GM23248 (cell line): Measurements from ENCODE around the gene RPS3. TPM values are rescaled to one million over a fixed set of nuclear protein-coding genes. Genes with fewer than 3 reads are reported as not detected.

ENCODE experiments used
- DNase-seq: peaks from one replicate; pipeline ENCODE4 v3.0.0-alpha.2; 2015
- H2AFZ ChIP-seq: fragments of 200-600 bp; sonication (generic); 2 replicates; pipeline ENCODE4 v1.6.1; 2016; ENCODE audit warnings: antibody characterized with exemption
- H3F3A ChIP-seq: fragments of 200-600 bp; sonication (generic); 2 replicates; pipeline ENCODE4 v1.6.1; 2016; ENCODE audit warnings: mild to moderate bottlenecking, antibody characterized with exemption, mixed run types; ENCODE audit not compliant: insufficient read depth
- H3K27ac ChIP-seq: fragments of 200-600 bp; sonication (generic); 2 replicates; pipeline ENCODE4 v1.5.1; 2016; ENCODE audit warnings: mild to moderate bottlenecking
- H3K27me3 ChIP-seq: fragments of 200-600 bp; sonication (generic); replicated peaks from 2 replicates; pipeline ENCODE4 v1.6.1; 2016; ENCODE audit warnings: mild to moderate bottlenecking; ENCODE audit not compliant: insufficient read depth
- H3K36me3 ChIP-seq: fragments of 200-600 bp; sonication (generic); 2 replicates; pipeline ENCODE4 v1.6.1; 2016; ENCODE audit warnings: low read depth, mild to moderate bottlenecking
- H3K4me1 ChIP-seq: fragments of 200-600 bp; sonication (generic); 2 replicates; pipeline ENCODE4 v1.6.1; 2016; ENCODE audit warnings: mild to moderate bottlenecking; ENCODE audit not compliant: insufficient read depth
- H3K4me2 ChIP-seq: fragments of 200-600 bp; sonication (generic); one replicate; pipeline ENCODE4 v1.6.1; 2016; ENCODE audit warnings: mild to moderate bottlenecking; ENCODE audit not compliant: unreplicated experiment
- H3K4me3 ChIP-seq: fragments of 200-600 bp; sonication (generic); 2 replicates; pipeline ENCODE4 v1.5.1; 2016; ENCODE audit warnings: mild to moderate bottlenecking
- H3K79me2 ChIP-seq: fragments of 200-600 bp; sonication (generic); 2 replicates; pipeline ENCODE4 v1.6.1; 2016; ENCODE audit warnings: mild to moderate bottlenecking; ENCODE audit not compliant: insufficient read depth
- H3K9ac ChIP-seq: fragments of 200-600 bp; sonication (generic); 2 replicates; pipeline ENCODE4 v1.6.1; 2016; ENCODE audit warnings: mild to moderate bottlenecking
- H3K9me2 ChIP-seq: fragments of 200-600 bp; sonication (generic); 2 replicates; pipeline ENCODE4 v1.6.1; 2016; ENCODE audit warnings: mixed run types, mild to moderate bottlenecking, moderate library complexity; ENCODE audit not compliant: insufficient read depth
- H3K9me3 ChIP-seq: fragments of 200-600 bp; sonication (generic); one replicate; pipeline ENCODE4 v1.6.1; 2017; ENCODE audit warnings: low read depth
- H4K20me1 ChIP-seq: fragments of 200-600 bp; sonication (generic); 2 replicates; pipeline ENCODE4 v1.6.0; 2016; ENCODE audit not compliant: insufficient read depth
- EZH2 ChIP-seq: fragments of 200-600 bp; sonication (generic); IDR thresholded peaks from 2 replicates; pipeline ENCODE4 v1.6.1; 2018; ENCODE audit warnings: antibody characterized with exemption, mild to moderate bottlenecking; ENCODE audit not compliant: insufficient read depth, poor library complexity, severe bottlenecking
- EZH2phosphoT487 ChIP-seq: fragments of 200-600 bp; sonication (generic); IDR thresholded peaks from 2 replicates; pipeline ENCODE4 v1.6.1; 2018; ENCODE audit warnings: antibody characterized with exemption, moderate library complexity, mild to moderate bottlenecking, low read depth; ENCODE audit not compliant: insufficient read depth
- WGBS, 2 experiments: methylation state at CpG; one replicate each; pipeline ENCODE4 v1.1.6; 2015 to 2017; ENCODE audit warnings: low lambda C conversion rate in 2 of 2, low coverage in 1 of 2; ENCODE audit errors: missing lambda C conversion rate in 2 of 2; 5-methylcytosine and 5-hydroxymethylcytosine counted together
- in situ Hi-C: fragments of 300-500 bp; cut with MboI; formaldehyde crosslinking; loops from 2 replicates; pipeline ENCODE4 v1.15.0; 2020
- polyA plus RNA-seq: library from polyadenylated mRNA; unstranded; fragments of >200 nt; fragmentation: Nextera tagmentation; extraction: Ambion mirVana; gene quantifications from 2 replicates; pipeline ENCODE4 v1.2.1, GENCODE V29; 2016
- total RNA-seq: library from RNA; depleted of rRNA; stranded (reverse); fragments of >200 nt; shearing (Covaris generic); gene quantifications from 2 replicates; pipeline ENCODE4 v1.2.3, GENCODE V29; 2014

The RPS3 gene
- total and polyA plus RNA-seq, 2 experiments from 2014 or later = 896 to 1,048 TPM

DNA sequence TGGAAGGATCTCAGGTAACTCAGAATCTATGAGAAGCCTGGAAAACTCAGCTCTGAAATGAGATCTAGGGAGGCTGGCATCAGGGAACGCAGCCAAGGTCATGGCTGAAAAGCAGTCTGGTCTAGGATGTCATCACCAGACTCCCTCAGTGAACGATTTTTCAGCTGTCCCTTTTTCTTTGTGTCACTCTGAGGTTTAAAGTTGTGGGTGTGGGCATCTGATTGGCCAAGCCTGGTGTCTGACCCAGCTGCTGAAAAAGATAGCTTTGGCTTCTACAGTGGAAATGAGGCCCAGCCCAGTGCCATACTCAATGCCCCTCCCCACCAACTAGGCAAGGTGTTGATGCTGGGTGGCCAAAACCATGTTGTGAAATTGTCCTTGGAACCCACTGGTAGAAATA is 14.5 kb downstream of the RPS3 start:
- H3K9ac ChIP-seq = no peak overlapping the region
- no peak overlapping the region for H3K4me2 ChIP-seq
- H4K20me1 ChIP-seq = no peaks in the 10 kb centered on the region
- no peaks in the 10 kb centered on the region for H3K79me2 ChIP-seq
- H3K27me3 ChIP-seq = no peaks in the 10 kb centered on the region
- no peak overlapping the region for H2AFZ ChIP-seq
- peaks cover 25% of the 10 kb centered on the region for H3F3A ChIP-seq
- in situ Hi-C loops = no loop called here
- peaks cover 7% of the 10 kb centered on the region for H3K36me3 ChIP-seq
- DNase-seq = no peak
- H3K4me1 ChIP-seq = peaks cover 9% of the 10 kb centered on the region
- 77 to 83% methylated on average over 2 of the region's 2 CpGs for WGBS, 2 experiments
- H3K4me3 ChIP-seq = no peak overlapping the region
- H3K27ac ChIP-seq = no peak overlapping the region
- H3K9me3 ChIP-seq = no peaks in the 10 kb centered on the region
- no peaks in the 10 kb centered on the region for H3K9me2 ChIP-seq
- TF ChIP-seq EZH2phosphoT487 = no peak
- no peak for TF ChIP-seq EZH2

GRCh38 chr11:75420224-75421034 is 21.1 kb downstream of the RPS3 start:
- Histone ChIP-seq H3K4me2 (no peak overlapping the region), H3K27ac (peak overlapping the region; percentile 79), H3K9me2 (no peaks in the 10 kb centered on the region), H3K4me3 (no peak overlapping the region), H3F3A (peaks cover 34% of the 10 kb centered on the region), H4K20me1 (no peaks in the 10 kb centered on the region), H3K36me3 (peaks cover 7% of the 10 kb centered on the region; the same call in 1 of the 2 replicates), H3K9ac (no peak overlapping the region), H3K4me1 (peaks cover 20% of the 10 kb centered on the region), H3K27me3 (no peaks in the 10 kb centered on the region), H3K9me3 (no peaks in the 10 kb centered on the region), H3K79me2 (no peaks in the 10 kb centered on the region), H2AFZ (no peak overlapping the region)
- in situ Hi-C loops = no loop called here
- WGBS, 2 experiments = 85% methylated on average over 14 of the region's 14 CpGs
- no peak for DNase-seq
- no peak for TF ChIP-seq EZH2phosphoT487

GRCh38 chr11:75421035-75421602 is 21.8 kb downstream of the RPS3 start:
- Histone ChIP-seq H3K9ac (no peak overlapping the region), H3K27me3 (no peaks in the 10 kb centered on the region), H3K4me2 (no peak overlapping the region), H3K4me3 (no peak overlapping the region), H3K27ac (no peak overlapping the region), H3F3A (peaks cover 30% of the 10 kb centered on the region), H3K79me2 (no peaks in the 10 kb centered on the region), H3K36me3 (peaks cover 7% of the 10 kb centered on the region; the same call in 1 of the 2 replicates), H3K9me3 (no peaks in the 10 kb centered on the region), H3K9me2 (no peaks in the 10 kb centered on the region), H4K20me1 (no peaks in the 10 kb centered on the region), H3K4me1 (peaks cover 20% of the 10 kb centered on the region), H2AFZ (no peak overlapping the region)
- in situ Hi-C loops = no loop called here
- no peak for DNase-seq
- TF ChIP-seq EZH2phosphoT487 (no peak), EZH2 (no peak)
- WGBS, 2 experiments = 89 to 91% methylated on average over 11 of the region's 11 CpGs

GRCh38 chr11:75421902-75422247 is 22.6 kb downstream of the RPS3 start:
- Histone ChIP-seq H3K27ac (no peak overlapping the region), H3K36me3 (peaks cover 7% of the 10 kb centered on the region; the same call in 1 of the 2 replicates), H3K9me3 (no peaks in the 10 kb centered on the region), H3K4me1 (peaks cover 20% of the 10 kb centered on the region), H3K4me3 (no peak overlapping the region), H4K20me1 (no peaks in the 10 kb centered on the region), H3K4me2 (no peak overlapping the region), H3K9me2 (no peaks in the 10 kb centered on the region), H3K27me3 (no peaks in the 10 kb centered on the region), H2AFZ (no peak overlapping the region), H3K79me2 (no peaks in the 10 kb centered on the region), H3F3A (peaks cover 23% of the 10 kb centered on the region), H3K9ac (no peak overlapping the region)
- in situ Hi-C loops = no loop called here
- no peak for TF ChIP-seq EZH2
- TF ChIP-seq EZH2phosphoT487 = no peak
- 90 to 98% methylated on average over 2 of the region's 2 CpGs for WGBS, 2 experiments
- no peak for DNase-seq
